HEK293T (cell line): Measurements from ENCODE around the gene DHRSX.
"Not testable (repeated sequence)": the region's sequence is repeated elsewhere in the genome, so short reads cannot be mapped to it uniquely, and the experiment has no call there.

Experiments used
- ARNT ChIP-seq: fragments of 450-650 bp; IDR thresholded peaks from 2 replicates; pipeline ENCODE4 v1.6.1; 2017; ENCODE audit warnings: mild to moderate bottlenecking
- BHLHE40 ChIP-seq: fragments of 450-650 bp; IDR thresholded peaks from 2 replicates; pipeline ENCODE4 v1.6.1; 2016; ENCODE audit warnings: mild to moderate bottlenecking, moderate library complexity, borderline replicate concordance
- CTBP1 ChIP-seq: fragments of 450-650 bp; IDR thresholded peaks from 2 replicates; pipeline ENCODE4 v1.6.1; 2016; ENCODE audit warnings: borderline replicate concordance
- ELF4 ChIP-seq: fragments of 450-650 bp; IDR thresholded peaks from 2 replicates; pipeline ENCODE4 v1.6.1; 2017; ENCODE audit warnings: antibody characterized with exemption
- FOXK2 ChIP-seq: fragments of 450-650 bp; IDR thresholded peaks from 2 replicates; pipeline ENCODE4 v1.6.1; 2016; ENCODE audit warnings: mild to moderate bottlenecking
- FOXM1 ChIP-seq: fragments of 450-650 bp; IDR thresholded peaks from 2 replicates; pipeline ENCODE4 v1.6.1; 2017; ENCODE audit warnings: mild to moderate bottlenecking, borderline replicate concordance
- HDGF ChIP-seq: fragments of 450-650 bp; IDR thresholded peaks from 2 replicates; pipeline ENCODE4 v1.6.1; 2017; ENCODE audit warnings: antibody characterized with exemption, borderline replicate concordance
- PKNOX1 ChIP-seq: fragments of 450-650 bp; IDR thresholded peaks from 2 replicates; pipeline ENCODE4 v1.6.1; 2016
- SP1 ChIP-seq: fragments of 450-650 bp; IDR thresholded peaks from 2 replicates; pipeline ENCODE4 v1.6.1; 2017
- SUZ12 ChIP-seq: fragments of 450-650 bp; IDR thresholded peaks from 2 replicates; pipeline ENCODE4 v1.6.1; 2016; ENCODE audit warnings: mild to moderate bottlenecking

- TF ChIP-seq CTBP1, FOXM1, SP1, PKNOX1, ELF4, ARNT, FOXK2, HDGF, SUZ12, BHLHE40: not testable (repeated sequence)
These were observed 40.7 kb downstream of the DHRSX start for GRCh38 chrX:2460048-2460447.
